Suppressor macrophage treated with lipopolysaccharide for 1 hour (primary cell): ENCODE results near the gene UBE2D3.
"Not testable (repeated sequence)": the region's sequence is repeated elsewhere in the genome, so short reads cannot be mapped to it uniquely, and the experiment has no call there.

Source experiments
- DNase-seq, 3 donors: peaks; one replicate each; pipeline ENCODE4 v3.0.0-alpha.2; 2020 to 2022

The UBE2D3 gene

GRCh38 chr4:102826890-102827673, at the start of gene UBE2D3:
TSS of gene UBE2D3 (minus strand) at chr4:102827551. CDS start at chr4:102826508, 1,043 bp downstream.
- peak; percentile 95 to 96 (median 96) for DNase-seq

DNA sequence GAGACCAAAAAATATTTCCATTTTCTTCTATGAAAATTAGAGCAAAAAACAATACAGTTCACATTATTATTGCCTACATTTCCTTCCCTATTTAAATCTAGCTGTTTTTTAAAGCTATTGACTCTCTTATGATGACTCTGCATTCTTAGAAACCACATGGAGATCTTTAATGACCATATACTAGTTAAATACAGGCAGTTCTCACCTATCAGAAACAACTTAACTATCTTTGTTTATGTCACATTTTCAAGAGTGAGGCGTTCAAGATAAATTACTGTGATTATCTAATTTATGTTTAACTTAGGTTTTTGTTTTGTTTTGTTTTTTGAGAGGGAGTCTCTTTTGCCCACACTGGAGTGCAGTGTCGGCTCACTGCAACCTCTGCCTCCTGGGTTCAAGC, 44.4 kb upstream of the UBE2D3 start:
- peak in 2 of 3 donors; percentile 30 to 32 for DNase-seq

- peak; percentile 30 to 51 (median 43) for DNase-seq
Measured at GRCh38 chr4:102869569-102870197, 42.3 kb upstream of the UBE2D3 start.

GRCh38 chr4:102868781-102869568, 41.6 kb upstream of the UBE2D3 start, which contains the start of gene CISD2:
TSS of gene CISD2 (plus strand) at chr4:102868992. CDS start at chr4:102869085, 93 bp downstream.
- peak; percentile 94 to 98 (median 96) for DNase-seq

- DNase-seq = no peak
Measured at GRCh38 chr4:102868153-102868780, 40.9 kb upstream of the UBE2D3 start.

- DNase-seq = peak in 1 of 3 donors; percentile 6
Measured at GRCh38 chr4:102867278-102868152, 40.2 kb upstream of the UBE2D3 start.

- DNase-seq = not testable (repeated sequence)
Measured at GRCh38 chr4:102865327-102865726, 38.0 kb upstream of the UBE2D3 start.

- peak; percentile 20 to 29 (median 24) for DNase-seq
Measured at GRCh38 chr4:102862747-102863146, 35.4 kb upstream of the UBE2D3 start.

DNA sequence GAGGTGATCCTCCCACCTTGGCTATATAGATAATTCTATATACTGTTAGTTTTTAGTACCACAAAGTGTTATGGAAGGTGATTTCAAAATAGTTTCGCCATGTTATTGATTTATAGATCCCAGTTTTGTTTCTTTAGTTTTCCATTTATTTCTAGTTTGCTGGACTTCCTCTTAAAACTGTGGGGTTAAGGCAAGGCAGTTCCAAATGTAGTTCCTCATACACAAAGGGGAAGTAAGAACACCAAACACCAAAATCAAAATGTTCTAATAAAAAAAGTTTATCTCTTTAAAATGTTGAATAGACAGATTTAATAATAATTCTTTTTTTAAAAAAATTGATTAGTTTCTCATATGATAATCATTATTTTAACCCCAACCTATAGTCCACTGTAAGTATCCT, 34.7 kb upstream of the UBE2D3 start:
- DNase-seq = peak; percentile 45 to 73 (median 68)

GRCh38 chr4:102860611-102861324, 33.4 kb upstream of the UBE2D3 start:
- DNase-seq = peak; percentile 40 to 44 (median 40)

DNA sequence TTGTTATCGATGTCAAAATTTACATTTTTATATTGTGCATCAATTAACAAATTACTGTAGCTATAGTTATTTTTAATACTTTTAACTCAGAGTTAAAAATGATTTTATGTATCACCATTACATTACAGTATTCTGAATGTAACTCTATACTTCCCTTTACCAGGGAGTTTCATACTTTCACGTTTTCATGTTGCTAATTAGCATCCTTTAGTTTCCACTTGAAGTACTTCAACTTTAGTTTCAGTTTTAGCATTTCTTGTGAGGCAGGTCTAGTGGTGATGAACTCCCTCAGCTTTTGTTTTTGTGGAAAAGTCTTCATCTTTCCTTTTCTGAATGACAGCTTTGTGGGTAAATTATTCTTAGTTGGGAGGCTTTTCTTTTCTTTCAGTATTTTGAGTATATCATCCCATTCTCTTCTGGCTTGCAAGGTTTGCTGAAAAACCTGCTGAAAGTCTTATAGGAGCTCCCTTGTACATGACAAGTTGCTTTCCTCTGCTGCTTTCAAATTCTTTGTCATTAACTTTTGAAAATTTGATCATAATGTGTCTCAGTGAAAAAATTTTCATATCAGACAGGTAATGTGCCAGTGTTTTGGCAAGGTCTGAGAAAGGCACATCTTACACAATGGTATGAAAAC, 31.6 kb upstream of the UBE2D3 start:
- no peak for DNase-seq

- no peak for DNase-seq
Measured at GRCh38 chr4:102850370-102850769, 23.0 kb upstream of the UBE2D3 start.

- no peak for DNase-seq
Measured at GRCh38 chr4:102849579-102850104, 22.3 kb upstream of the UBE2D3 start.

- DNase-seq = no peak
Measured at GRCh38 chr4:102847687-102848086, 20.3 kb upstream of the UBE2D3 start.

DNA sequence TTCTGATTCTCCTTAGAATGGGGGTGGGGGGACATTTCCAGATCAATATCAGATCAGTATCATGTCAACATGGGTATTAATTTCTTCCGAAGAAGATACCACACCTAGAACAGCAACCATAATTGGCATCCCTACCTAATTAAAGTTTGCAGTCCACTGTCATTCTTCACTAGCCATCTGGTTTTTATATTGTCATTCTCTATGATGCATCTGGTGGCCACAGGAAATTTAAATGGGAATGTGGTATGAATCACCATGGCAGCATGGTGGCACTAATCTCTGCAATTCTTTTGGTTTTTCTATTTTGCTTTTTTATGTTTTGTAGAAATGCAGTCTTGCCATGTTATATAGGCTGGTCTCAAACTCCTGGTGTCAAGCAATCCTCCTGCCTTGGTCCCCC, 16.6 kb upstream of the UBE2D3 start:
- no peak for DNase-seq

DNA sequence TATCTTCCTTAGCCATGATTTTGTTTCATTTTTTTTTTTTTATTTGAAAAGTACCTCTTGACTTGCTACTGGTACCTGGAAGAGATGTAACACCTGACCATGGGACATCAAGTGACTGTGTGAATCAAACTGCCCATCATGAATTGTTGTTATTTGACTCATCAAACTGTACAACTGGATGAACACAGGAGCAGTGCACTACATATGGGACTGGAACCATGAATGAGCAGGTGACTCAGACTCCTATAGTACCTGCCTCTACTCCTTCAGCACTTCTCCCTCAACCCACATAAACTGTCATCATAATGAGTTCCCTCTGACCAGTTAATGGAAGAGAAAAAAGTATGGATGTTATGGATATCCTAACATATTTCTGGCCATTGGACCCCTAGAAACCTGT, 15.9 kb upstream of the UBE2D3 start:
- DNase-seq = no peak

DNA sequence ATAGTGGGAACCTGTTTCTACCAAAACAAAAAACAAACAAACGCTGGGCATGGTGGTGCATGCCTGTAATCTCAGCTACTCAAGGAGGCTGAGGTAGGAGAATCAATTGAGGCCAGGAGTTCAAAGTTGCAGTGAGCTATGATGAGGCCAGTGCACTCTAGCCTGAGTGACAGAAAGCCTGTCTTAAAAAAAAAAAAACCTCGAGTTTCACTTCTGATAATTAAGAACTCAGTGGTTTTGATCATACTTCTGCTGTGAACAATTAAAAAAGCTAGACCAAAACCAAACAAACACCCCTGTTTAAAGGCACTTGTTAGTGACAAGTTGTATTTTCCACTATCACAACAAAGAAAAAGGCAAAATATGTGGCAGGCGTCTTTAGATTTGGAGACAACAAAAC, 15.0 kb upstream of the UBE2D3 start:
- DNase-seq = no peak

- DNase-seq = no peak
Measured at GRCh38 chr4:102836596-102836995, 9.2 kb upstream of the UBE2D3 start.

DNA sequence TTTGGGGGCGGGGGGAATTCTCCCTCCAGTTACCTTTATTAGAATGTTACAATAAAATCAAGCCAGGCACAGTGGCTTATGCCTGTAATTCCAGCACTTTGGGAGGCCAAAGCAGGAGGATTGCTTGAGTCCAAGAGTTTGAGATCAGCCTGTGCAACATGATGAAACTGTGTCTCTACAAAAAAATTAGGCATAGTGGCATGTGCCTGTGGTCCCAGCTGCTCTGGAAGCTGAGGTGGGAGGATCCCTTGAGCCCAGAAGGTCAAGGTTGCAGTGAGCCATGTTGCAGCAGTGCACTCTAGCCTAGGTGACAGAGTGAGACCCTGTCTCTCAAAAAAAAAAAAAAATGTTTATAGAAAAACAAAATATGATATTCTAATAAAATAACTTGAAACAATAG, 5.3 kb upstream of the UBE2D3 start:
- DNase-seq = no peak

DNA sequence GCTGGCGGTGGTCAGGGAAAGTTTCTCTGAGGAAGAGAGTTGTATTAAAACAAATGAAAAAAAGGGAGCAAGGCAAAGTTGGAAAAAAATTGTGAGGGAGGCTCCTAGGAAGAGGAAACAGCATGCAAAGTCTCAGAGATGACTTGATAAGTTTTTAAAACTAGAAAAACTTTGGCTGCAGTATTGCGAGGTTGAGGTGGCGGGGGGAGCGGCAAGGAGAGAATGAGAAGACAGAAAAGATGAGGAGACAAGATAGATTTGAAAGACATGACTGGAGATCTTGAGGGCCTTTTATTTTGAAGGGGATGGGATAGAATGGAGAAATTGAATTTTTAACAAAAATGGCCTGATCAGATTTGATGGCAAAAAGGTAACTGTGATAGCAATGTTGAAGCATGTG, 4.8 kb upstream of the UBE2D3 start:
- DNase-seq = no peak
